Cardiac atrium fibroblast (primary cell): Measurements from ENCODE around the gene BBS4. TPM values are rescaled to one million over a fixed set of nuclear protein-coding genes. Genes with fewer than 3 reads are reported as not detected.

Source experiments
- total RNA-seq: library from RNA; depleted of rRNA; stranded (reverse); fragments of >200 nt; gene quantifications from 2 replicates; pipeline ENCODE4 v1.2.3, GENCODE V29; 2015

The BBS4 gene, protein sequence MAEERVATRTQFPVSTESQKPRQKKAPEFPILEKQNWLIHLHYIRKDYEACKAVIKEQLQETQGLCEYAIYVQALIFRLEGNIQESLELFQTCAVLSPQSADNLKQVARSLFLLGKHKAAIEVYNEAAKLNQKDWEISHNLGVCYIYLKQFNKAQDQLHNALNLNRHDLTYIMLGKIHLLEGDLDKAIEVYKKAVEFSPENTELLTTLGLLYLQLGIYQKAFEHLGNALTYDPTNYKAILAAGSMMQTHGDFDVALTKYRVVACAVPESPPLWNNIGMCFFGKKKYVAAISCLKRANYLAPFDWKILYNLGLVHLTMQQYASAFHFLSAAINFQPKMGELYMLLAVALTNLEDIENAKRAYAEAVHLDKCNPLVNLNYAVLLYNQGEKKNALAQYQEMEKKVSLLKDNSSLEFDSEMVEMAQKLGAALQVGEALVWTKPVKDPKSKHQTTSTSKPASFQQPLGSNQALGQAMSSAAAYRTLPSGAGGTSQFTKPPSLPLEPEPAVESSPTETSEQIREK
- 8.6 and 13.4 TPM in 2 replicates for total RNA-seq

GRCh38 chr15:72685925-72686794 lies at the start of gene BBS4, which contains the start of gene HIGD2B:
Gene BBS4 (plus strand): TSS chr15:72686207. CDS start chr15:72686228, 21 bp downstream.
Gene HIGD2B (minus strand): TSS chr15:72686182. CDS start chr15:72676374, 9,808 bp downstream.

DNA sequence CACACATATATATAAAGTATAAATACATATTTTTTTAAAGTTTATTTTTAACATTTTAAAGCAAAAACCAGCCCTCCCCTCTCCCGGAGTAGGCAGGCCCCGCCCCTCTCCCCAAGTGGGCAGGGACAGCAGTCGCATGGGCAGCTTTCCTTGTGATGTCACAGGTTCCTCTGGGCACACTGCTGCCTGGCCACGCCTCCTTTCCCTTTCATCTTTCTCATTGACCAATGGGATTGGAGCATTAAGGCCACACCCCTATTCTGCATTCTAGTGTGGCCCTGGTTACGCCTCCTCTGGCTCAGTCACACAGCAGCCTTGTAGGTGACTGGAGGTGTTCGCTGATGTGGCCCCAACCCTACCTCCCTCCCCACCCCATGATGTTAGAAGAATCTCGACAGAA lies 31.6 kb upstream of the BBS4 start, which contains the start of gene GOLGA6B:
TSS of gene GOLGA6B (plus strand) at position 301 of the 400 bp plus-strand sequence. CDS start at position 342, 41 bp downstream.

GRCh38 chr15:72783640-72784455 lies 97.8 kb downstream of the BBS4 start, which contains the start of gene ADPGK:
Gene ADPGK (minus strand): TSS chr15:72783758. CDS start chr15:72783691, 67 bp downstream.

Other genes starting within 250 kb of the BBS4 start
- gene ARIH1, start 211.9 kb upstream of the BBS4 start, total RNA-seq, result 24.6 and 26.2 TPM in 2 replicates
- gene GOLGA6B, start 31.5 kb upstream of the BBS4 start, total RNA-seq, result not detected in 2 replicates
- 0.36 TPM in 1 of 2 replicates, not detected in the other for gene HIGD2B, start within 50 bp of the BBS4 start, total RNA-seq
- 67.1 and 75.5 TPM in 2 replicates for gene ADPGK, start 97.6 kb downstream of the BBS4 start, total RNA-seq